Measurements from ENCODE around the gene NCKAP5. TPM values are rescaled to one million over a fixed set of nuclear protein-coding genes. Genes with fewer than 3 reads are reported as not detected.

NCKAP5 gene
- total and polyA plus RNA-seq, 9 of the 15 experiments (the other 6 are each of a cell fraction or from before 2014, with no cell fraction given) = not detected

DNA sequence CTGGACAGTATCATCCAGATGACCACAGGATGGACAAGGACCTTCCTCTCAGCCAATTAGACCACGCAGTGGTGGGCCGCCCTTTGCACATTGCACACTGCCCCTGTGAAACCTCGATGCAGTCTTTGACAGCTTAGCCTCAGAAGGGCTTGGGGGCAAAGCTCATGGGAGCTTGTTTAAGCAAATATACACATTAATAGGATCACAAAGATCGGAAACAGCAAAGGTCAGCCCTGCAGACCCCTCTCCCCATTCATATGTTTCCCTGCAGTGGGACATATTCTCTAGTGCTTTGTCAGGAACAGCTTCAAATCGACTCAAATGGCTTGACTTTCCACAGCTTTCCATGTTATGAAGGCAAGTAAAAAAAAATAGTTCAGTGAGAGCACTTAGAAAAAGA is 708.7 kb downstream of the NCKAP5 start:
- no peak for ATAC-seq
- Histone ChIP-seq H3K4me3 (no peak overlapping the region), H4K20me1 (replicated peaks; ENCODE audit: control insufficient read depth, insufficient read depth, low read length) (no peaks in the 10 kb centered on the region), H3K27ac (ENCODE audit: extremely low read depth, low read depth, low read length) (no peak overlapping the region), H2AFZ (ENCODE audit: low read depth, low read length) (no peak overlapping the region), H3K9me3 (replicated peaks; ENCODE audit: control insufficient read depth, insufficient read depth, low read depth, low read length) (no peaks in the 10 kb centered on the region), H3K4me1 (replicated peaks in 1 of 2; ENCODE audit: control insufficient read depth in 2 of 2, insufficient read depth in 2 of 2, low read length in 2 of 2) (no peaks in the 10 kb centered on the region), H3K27me3 (ENCODE audit: control insufficient read depth in 2 of 2, insufficient read depth in 2 of 2, low read length in 2 of 2) (no peaks in the 10 kb centered on the region), H3K9me1 (ENCODE audit: control insufficient read depth, insufficient read depth, low read length) (no peaks in the 10 kb centered on the region), H3K4me2 (ENCODE audit: insufficient read depth, low read length) (no peak overlapping the region), H3K79me2 (ENCODE audit: control insufficient read depth, insufficient read depth, low read length) (no peaks in the 10 kb centered on the region), H3K9ac (ENCODE audit: insufficient read depth in 1 of 2, low read depth in 2 of 2, low read length in 2 of 2) (no peak overlapping the region), H3K36me3 (ENCODE audit: control insufficient read depth, insufficient read depth, low read length) (no peaks in the 10 kb centered on the region)
- FAIRE-seq = no peak
- in situ Hi-C loops (cut with MboI) (no loop called here), intact Hi-C loops (cut with micrococcal nuclease) (no loop called here)
- ChIA-PET CTCF (ENCODE audit: low intra/inter-chr PET ratio) (no interaction called here), POLR2A (interaction anchor here (1.7 kb wide), 1 partner anchor 10 kb away, joined by 3 read pairs; no protein-coding TSS in a partner anchor)
- DNase-seq (ENCODE audit: extremely low read depth in 1 of 4, low spot score in 3 of 4) = no peak
- no TSS peak for BruUV-seq (replicated peaks)
- no peak for TF ChIP-seq ZNF707 (CRISPR knock-in tag; conservative IDR thresholded peaks at IDR 0.05)
- no peak for TF ChIP-seq EHMT2 (IDR thresholded peaks at IDR 0.05)
- TF ChIP-seq ZBTB7A (IDR thresholded peaks at IDR 0.05; ENCODE audit: borderline replicate concordance, control insufficient read depth, low read depth, low read length) = no peak
- 0% methylated on average over 5 of the region's 5 CpGs for WGBS (ENCODE audit: insufficient coverage, low coverage, missing lambda C conversion rate)

DNA sequence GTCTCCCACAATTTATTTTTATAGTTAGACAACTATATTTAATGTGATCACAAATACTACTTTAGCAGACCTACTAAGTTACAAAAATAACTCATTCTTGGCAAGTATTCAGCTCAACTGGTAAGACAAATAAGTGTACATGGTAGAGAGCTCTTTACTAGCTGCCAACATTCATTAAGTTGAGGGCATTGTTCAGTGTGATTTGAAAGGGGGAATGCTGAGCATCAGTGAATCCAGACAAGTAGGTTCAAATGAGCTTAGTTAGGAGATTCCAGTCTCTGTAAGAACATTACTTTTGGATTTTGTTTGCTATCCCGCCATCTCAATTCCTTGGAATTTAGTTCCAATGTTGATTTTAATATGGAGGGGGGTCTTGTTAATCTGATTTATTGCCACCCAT is 710.9 kb downstream of the NCKAP5 start:
- intact Hi-C loops (cut with micrococcal nuclease) = no loop called here
- no peaks in the 10 kb centered on the region for H3K9me1 ChIP-seq (ENCODE audit: control insufficient read depth, insufficient read depth, low read length)
- DNase-seq (ENCODE audit: extremely low read depth in 1 of 4, low spot score in 3 of 4) (no peak), ATAC-seq (no peak), FAIRE-seq (no peak)
- H2AFZ ChIP-seq (ENCODE audit: low read depth, low read length) = no peak overlapping the region
- no peaks in the 10 kb centered on the region for H4K20me1 ChIP-seq (replicated peaks; ENCODE audit: control insufficient read depth, insufficient read depth, low read length)
- BruUV-seq (replicated peaks) = no TSS peak
- in situ Hi-C loops (cut with MboI) = no loop called here
- no peaks in the 10 kb centered on the region for H3K79me2 ChIP-seq (ENCODE audit: control insufficient read depth, insufficient read depth, low read length)
- H3K9ac ChIP-seq (ENCODE audit: insufficient read depth in 1 of 2, low read depth in 2 of 2, low read length in 2 of 2) = no peak overlapping the region
- ChIA-PET CTCF (ENCODE audit: low intra/inter-chr PET ratio) (no interaction called here), POLR2A (no interaction called here)
- no peaks in the 10 kb centered on the region for H3K27me3 ChIP-seq (ENCODE audit: control insufficient read depth in 2 of 2, insufficient read depth in 2 of 2, low read length in 2 of 2)
- no peaks in the 10 kb centered on the region for H3K36me3 ChIP-seq (ENCODE audit: control insufficient read depth, insufficient read depth, low read length)
- H3K4me3 ChIP-seq = no peak overlapping the region
- H3K4me2 ChIP-seq (ENCODE audit: insufficient read depth, low read length) = no peak overlapping the region
- 0% methylated on average over 1 of the region's 1 CpG for WGBS (ENCODE audit: insufficient coverage, low coverage, missing lambda C conversion rate)
- H3K4me1 ChIP-seq (replicated peaks in 1 of 2; ENCODE audit: control insufficient read depth in 2 of 2, insufficient read depth in 2 of 2, low read length in 2 of 2) = no peaks in the 10 kb centered on the region
- H3K27ac ChIP-seq (ENCODE audit: extremely low read depth, low read depth, low read length) = no peak overlapping the region
- TF ChIP-seq HCFC1 (IDR thresholded peaks at IDR 0.05; ENCODE audit: low read depth, low read length) = no peak
- TF ChIP-seq TARDBP (IDR thresholded peaks at IDR 0.05) = no peak
- TF ChIP-seq POLR2G (IDR thresholded peaks at IDR 0.05; ENCODE audit: low read depth, low read length) = no peak
- TF ChIP-seq, protein P1, sequence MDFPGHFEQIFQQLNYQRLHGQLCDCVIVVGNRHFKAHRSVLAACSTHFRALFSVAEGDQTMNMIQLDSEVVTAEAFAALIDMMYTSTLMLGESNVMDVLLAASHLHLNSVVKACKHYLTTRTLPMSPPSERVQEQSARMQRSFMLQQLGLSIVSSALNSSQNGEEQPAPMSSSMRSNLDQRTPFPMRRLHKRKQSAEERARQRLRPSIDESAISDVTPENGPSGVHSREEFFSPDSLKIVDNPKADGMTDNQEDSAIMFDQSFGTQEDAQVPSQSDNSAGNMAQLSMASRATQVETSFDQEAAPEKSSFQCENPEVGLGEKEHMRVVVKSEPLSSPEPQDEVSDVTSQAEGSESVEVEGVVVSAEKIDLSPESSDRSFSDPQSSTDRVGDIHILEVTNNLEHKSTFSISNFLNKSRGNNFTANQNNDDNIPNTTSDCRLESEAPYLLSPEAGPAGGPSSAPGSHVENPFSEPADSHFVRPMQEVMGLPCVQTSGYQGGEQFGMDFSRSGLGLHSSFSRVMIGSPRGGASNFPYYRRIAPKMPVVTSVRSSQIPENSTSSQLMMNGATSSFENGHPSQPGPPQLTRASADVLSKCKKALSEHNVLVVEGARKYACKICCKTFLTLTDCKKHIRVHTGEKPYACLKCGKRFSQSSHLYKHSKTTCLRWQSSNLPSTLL (IDR thresholded peaks at IDR 0.05) = no peak
- no peak for TF ChIP-seq CBX1 (IDR thresholded peaks at IDR 0.05; ENCODE audit: low read depth)
- TF ChIP-seq ARNT (IDR thresholded peaks at IDR 0.05) = no peak
- TF ChIP-seq ZNF347 (CRISPR knock-in tag; IDR thresholded peaks at IDR 0.05; ENCODE audit: low read depth) = no peak
- no peak for TF ChIP-seq ZEB2 (IDR thresholded peaks at IDR 0.05)
- H3K9me3 ChIP-seq (replicated peaks; ENCODE audit: control insufficient read depth, insufficient read depth, low read depth, low read length) = no peaks in the 10 kb centered on the region

Measured in K562 (cell line).